H1 (cell line): ENCODE results near the gene ANKRD50. TPM values are rescaled to one million over a fixed set of nuclear protein-coding genes. Genes with fewer than 3 reads are reported as not detected.

Experiments
- CTCF ChIA-PET: fragments of 300-600 bp; sonication (Branson Sonifier 250); formaldehyde crosslinking; loops from one replicate; lab custom pipeline; 2021; ENCODE audit not compliant: partially characterized antibody; lab: Charles Lee
- POLR2A ChIA-PET: fragments of 300-600 bp; sonication (Branson Sonifier 250); formaldehyde crosslinking; loops from one replicate; lab custom pipeline; 2021; ENCODE audit warnings: inconsistent platforms; ENCODE audit not compliant: partially characterized antibody; lab: Charles Lee
- DNase-seq, 2 experiments: peaks; one replicate each; pipeline versions ENCODE4 v3.0.0 to v3.0.0-alpha.2; 2010 to 2022; ENCODE audit warnings: low spot score in 2 of 2, low read depth in 1 of 2, mixed read lengths in 1 of 2
- FAIRE-seq: peaks from 2 replicates; lab custom pipeline; 2011; peaks lifted over from hg19 to GRCh38; lab: Jason Lieb, UNC
- H2AFZ ChIP-seq: 2 replicates; pipeline ENCODE4 v1.8.1; 2012; ENCODE audit warnings: low read length, inconsistent platforms
- H2AK5ac ChIP-seq: 2 replicates; pipeline ENCODE4 v1.6.1; 2013; ENCODE audit warnings: low read depth, low read length
- H2BK120ac ChIP-seq: replicated peaks from 2 replicates; pipeline ENCODE3; 2013; ENCODE audit warnings: low read depth, low read length, inconsistent platforms
- H2BK12ac ChIP-seq: 2 replicates; pipeline ENCODE4 v1.6.1; 2013; ENCODE audit warnings: low read depth, low read length
- H2BK15ac ChIP-seq: 2 replicates; pipeline ENCODE4 v1.6.1; 2013; ENCODE audit warnings: low read length
- H2BK20ac ChIP-seq: 2 replicates; pipeline ENCODE4 v1.6.1; 2013; ENCODE audit warnings: low read length
- H2BK5ac ChIP-seq: 2 replicates; pipeline ENCODE4 v1.6.1; 2013; ENCODE audit warnings: low read depth, low read length
- H3K14ac ChIP-seq: 2 replicates; pipeline ENCODE4 v1.6.1; 2013; ENCODE audit warnings: inconsistent platforms; ENCODE audit not compliant: insufficient read length
- H3K18ac ChIP-seq: 2 replicates; pipeline ENCODE4 v1.6.1; 2013; ENCODE audit warnings: low read length; ENCODE audit errors: extremely low read depth
- H3K23ac ChIP-seq: 2 replicates; pipeline ENCODE4 v1.6.1; 2013; ENCODE audit warnings: inconsistent platforms; ENCODE audit not compliant: insufficient read length
- H3K23me2 ChIP-seq: 2 replicates; pipeline ENCODE4 v1.6.1; 2013; ENCODE audit warnings: low read depth, low read length
- H3K27ac ChIP-seq: 2 replicates; pipeline ENCODE4 v1.6.1; 2011; ENCODE audit warnings: low read depth, low read length, inconsistent platforms
- H3K27me3 ChIP-seq, 4 experiments: replicated peaks in 1 of 4; 1 replicate in 1 of 4; 2 replicates in 3 of 4; pipeline versions ENCODE4 v1.6.1 to v1.8.1; 2011 to 2013; ENCODE audit warnings: low read length in 3 of 4, mild to moderate bottlenecking in 3 of 4, inconsistent platforms in 2 of 4, mixed read lengths in 2 of 4, moderate library complexity in 1 of 4; ENCODE audit not compliant: control insufficient read depth in 3 of 4, insufficient read depth in 3 of 4; ENCODE audit errors: extremely low read depth in 1 of 4
- H3K36me3 ChIP-seq, 4 experiments: 2 replicates each; pipeline versions ENCODE4 v1.6.1 to v1.8.1; 2011 to 2013; ENCODE audit warnings: mild to moderate bottlenecking in 4 of 4, low read length in 3 of 4, moderate library complexity in 2 of 4, control low read depth in 1 of 4, inconsistent platforms in 1 of 4; ENCODE audit not compliant: insufficient read depth in 4 of 4, control insufficient read depth in 2 of 4
- H3K4ac ChIP-seq: replicated peaks from 2 replicates; pipeline ENCODE3; 2013; ENCODE audit warnings: low read length, low read depth, mixed read lengths, inconsistent platforms; ENCODE audit not compliant: insufficient read length
- H3K4me1 ChIP-seq, 4 experiments: replicated peaks in 1 of 4; 1 replicate in 1 of 4; 2 replicates in 3 of 4; pipeline versions ENCODE4 v1.6.1 to v1.8.1; 2011 to 2013; ENCODE audit warnings: low read length in 3 of 4, inconsistent platforms in 2 of 4, mixed read lengths in 1 of 4; ENCODE audit not compliant: insufficient read depth in 4 of 4, control insufficient read depth in 3 of 4
- H3K4me2 ChIP-seq, 2 experiments: 2 replicates each; pipeline versions ENCODE4 v1.6.1 to v1.8.1; 2011 to 2013; ENCODE audit warnings: low read depth in 2 of 2, low read length in 2 of 2, control low read depth in 1 of 2, inconsistent platforms in 1 of 2, mild to moderate bottlenecking in 1 of 2; ENCODE audit not compliant: insufficient read depth in 1 of 2
- H3K4me3 ChIP-seq, 4 experiments: fragments of 200-600, 300-600 bp in 1 of 4; sonication (generic), shearing (Covaris generic), sonication (Bioruptor Twin) in 1 of 4; 2 replicates each; pipeline versions ENCODE4 v1.5.1 to v1.8.1; 2011 to 2016; ENCODE audit warnings: low read length in 4 of 4, low read depth in 3 of 4, control low read depth in 2 of 4, inconsistent platforms in 2 of 4, mild to moderate bottlenecking in 2 of 4, mixed read lengths in 1 of 4, moderate library complexity in 1 of 4; ENCODE audit not compliant: insufficient read depth in 2 of 4; ENCODE audit errors: extremely low read depth in 1 of 4
- H3K56ac ChIP-seq: replicated peaks from 2 replicates; pipeline ENCODE3; 2013; ENCODE audit warnings: low read depth, mild to moderate bottlenecking, mixed read lengths, low read length, inconsistent platforms; ENCODE audit not compliant: insufficient read length
- H3K79me1 ChIP-seq: 2 replicates; pipeline ENCODE4 v1.6.1; 2013; ENCODE audit warnings: low read depth, low read length, control low read depth
- H3K79me2 ChIP-seq, 2 experiments: 2 replicates each; pipeline versions ENCODE4 v1.6.1 to v1.8.1; 2012 to 2013; ENCODE audit warnings: low read length in 2 of 2, mild to moderate bottlenecking in 2 of 2, inconsistent platforms in 1 of 2; ENCODE audit not compliant: insufficient read depth in 2 of 2, control insufficient read depth in 1 of 2
- H3K9ac ChIP-seq, 4 experiments: replicated peaks in 1 of 4; 1 replicate in 1 of 4; 2 replicates in 3 of 4; pipeline versions ENCODE4 v1.6.1 to v1.8.1; 2011 to 2013; ENCODE audit warnings: low read depth in 3 of 4, low read length in 3 of 4, control low read depth in 2 of 4, mild to moderate bottlenecking in 2 of 4, moderate library complexity in 2 of 4, inconsistent platforms in 1 of 4; ENCODE audit errors: extremely low read depth in 1 of 4
- H3K9me3 ChIP-seq, 2 experiments: 2 replicates each; pipeline versions ENCODE4 v1.6.1 to v1.8.1; 2012 to 2013; ENCODE audit warnings: mild to moderate bottlenecking in 2 of 2, moderate library complexity in 2 of 2, control low read depth in 1 of 2, inconsistent platforms in 1 of 2, low read depth in 1 of 2, low read length in 1 of 2, mixed read lengths in 1 of 2; ENCODE audit not compliant: insufficient read depth in 2 of 2
- H4K20me1 ChIP-seq, 2 experiments: replicated peaks in 1 of 2; 2 replicates each; pipeline versions ENCODE3 to v1.8.1; 2011 to 2013; ENCODE audit warnings: inconsistent platforms in 2 of 2, low read length in 2 of 2, mild to moderate bottlenecking in 1 of 2; ENCODE audit not compliant: insufficient read depth in 2 of 2, control insufficient read depth in 1 of 2
- H4K5ac ChIP-seq: 2 replicates; pipeline ENCODE4 v1.6.1; 2013; ENCODE audit warnings: low read length, low read depth, mixed read lengths, inconsistent platforms; ENCODE audit not compliant: insufficient read length
- H4K8ac ChIP-seq: 2 replicates; pipeline ENCODE4 v1.8.0; 2013; ENCODE audit warnings: mild to moderate bottlenecking, moderate library complexity, low read length, inconsistent platforms; ENCODE audit not compliant: insufficient read depth; ENCODE audit errors: extremely low read depth
- H4K91ac ChIP-seq: replicated peaks from 2 replicates; pipeline ENCODE3; 2013; ENCODE audit warnings: low read length, mixed read lengths, inconsistent platforms; ENCODE audit not compliant: insufficient read length
- MAFK ChIP-seq: IDR thresholded peaks from 2 replicates; pipeline ENCODE4 v1.6.1; 2012; ENCODE audit warnings: low read depth, mild to moderate bottlenecking, improper control_type of control experiment, low read length
- SP1 ChIP-seq: IDR thresholded peaks from 2 replicates; pipeline ENCODE4 v1.6.1; 2011; ENCODE audit warnings: low read depth, low read length
- polyA plus RNA-seq, 7 experiments: library from polyadenylated mRNA; depleted of rRNA in 3 of 7; stranded (reverse) in 5 of 7; unstranded in 2 of 7; fragments of >200 nt in 5 of 7; fragments of 200-250 nt in 2 of 7; gene quantifications; 1 replicate in 5 of 7; 2 replicates in 1 of 7; 4 replicates in 1 of 7; pipeline versions ENCODE4 v1.2.1 to v1.2.3, GENCODE V29; 2011 to 2013; ENCODE audit warnings: missing spikeins in 2 of 7, mixed read lengths in 2 of 7
- total RNA-seq: library from RNA; stranded (reverse); fragmentation: NEBNext Ultra II Directional; extraction: Animal tissue kit (Norgen Biotek cat#: 25700); gene quantifications from 2 replicates; pipeline ENCODE4 v1.2.1, GENCODE V29; 2021
- TF ChIP-seq, protein P1 (sequence below): IDR thresholded peaks from 2 replicates; pipeline ENCODE4 v1.6.1; 2011; ENCODE audit warnings: low read depth, mild to moderate bottlenecking, low read length; ENCODE audit not compliant: insufficient read depth
- TF ChIP-seq, protein P2 (sequence below), 3 experiments: IDR thresholded peaks; 1 replicate in 2 of 3; 2 replicates in 1 of 3; pipeline versions ENCODE4 v1.5.1 to v1.6.1; 2011; ENCODE audit warnings: low read length in 3 of 3, mild to moderate bottlenecking in 3 of 3, inconsistent platforms in 2 of 3, low read depth in 1 of 3, moderate library complexity in 1 of 3; ENCODE audit not compliant: insufficient read depth in 1 of 3; ENCODE audit errors: control extremely low read depth in 1 of 3

The ANKRD50 gene
- total and polyA plus RNA-seq, 2 of the 8 experiments (the other 6 are each of a cell fraction or from before 2014, with no cell fraction given), result 8.5 to 25.0 TPM

DNA sequence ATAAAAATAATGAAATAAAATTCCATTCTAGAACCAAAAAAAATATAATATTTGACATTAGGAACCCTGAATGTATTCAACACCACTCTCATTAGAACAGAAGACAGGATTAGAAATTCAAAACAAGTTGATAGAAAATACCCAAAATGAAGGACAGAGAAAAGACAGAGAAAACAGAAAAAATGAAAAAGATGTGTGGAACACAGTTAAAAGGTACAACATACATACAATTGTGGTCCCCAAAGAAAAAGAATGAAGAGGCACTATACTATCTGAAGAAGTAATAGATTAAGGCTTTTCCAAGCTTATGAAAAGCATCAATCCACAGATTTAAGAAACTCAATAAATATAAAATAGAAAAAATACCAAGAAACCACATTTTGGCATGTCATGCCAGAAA lies 16.4 kb downstream of the ANKRD50 start:
- H3K4me1 ChIP-seq, result peaks cover 0 to 6% (median 4%) of the 10 kb centered on the region in 4 experiments; a peak in 4 of 7 replicates
- no peak overlapping the region for H3K4me2 ChIP-seq
- no peaks in the 10 kb centered on the region; a peak in 1 of 4 replicates for H3K9me3 ChIP-seq
- H3K23ac ChIP-seq, result no peak overlapping the region
- FAIRE-seq, result no peak
- POLR2A ChIA-PET, result interaction anchor here (1.3 to 1.5 kb wide), 2 partner anchors 14 to 16 kb away, joined by 3 to 4 read pairs; no protein-coding TSS in a partner anchor
- H3K23me2 ChIP-seq, result no peaks in the 10 kb centered on the region; the same call in 1 of the 2 replicates
- H3K36me3 ChIP-seq, result peaks cover 0 to 31% (median 5%) of the 10 kb centered on the region in 4 experiments; a peak in 7 of 8 replicates
- no peak overlapping the region for H4K91ac ChIP-seq
- peaks cover 4 to 96% of the 10 kb centered on the region in 2 experiments; a peak in 3 of 4 replicates for H3K79me2 ChIP-seq
- no peak overlapping the region for H4K5ac ChIP-seq
- H2AFZ ChIP-seq, result no peak overlapping the region
- H3K4ac ChIP-seq, result no peak overlapping the region
- no peak overlapping the region for H3K9ac ChIP-seq
- H3K18ac ChIP-seq, result no peak overlapping the region
- CTCF ChIA-PET, result interaction anchor here (1.5 kb wide), 1 partner anchor 12 kb away, joined by 4 read pairs; no protein-coding TSS in a partner anchor
- H3K14ac ChIP-seq, result no peak overlapping the region
- H2BK5ac ChIP-seq, result no peak overlapping the region
- no peak overlapping the region for H3K27ac ChIP-seq
- no peak overlapping the region for H3K56ac ChIP-seq
- H2BK120ac ChIP-seq, result no peak overlapping the region
- DNase-seq, result no peak
- H2AK5ac ChIP-seq, result no peak overlapping the region
- no peaks in the 10 kb centered on the region for H3K27me3 ChIP-seq
- H2BK20ac ChIP-seq, result no peak overlapping the region
- peaks cover 0 to 3% of the 10 kb centered on the region in 2 experiments for H4K20me1 ChIP-seq
- no peak overlapping the region for H3K4me3 ChIP-seq
- no peak overlapping the region for H2BK12ac ChIP-seq
- H4K8ac ChIP-seq, result no peak overlapping the region
- TF ChIP-seq MAFK (no peak), SP1 (no peak)
- TF ChIP-seq, protein P1, sequence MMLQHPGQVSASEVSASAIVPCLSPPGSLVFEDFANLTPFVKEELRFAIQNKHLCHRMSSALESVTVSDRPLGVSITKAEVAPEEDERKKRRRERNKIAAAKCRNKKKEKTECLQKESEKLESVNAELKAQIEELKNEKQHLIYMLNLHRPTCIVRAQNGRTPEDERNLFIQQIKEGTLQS, result no peak
- TF ChIP-seq, protein P2, sequence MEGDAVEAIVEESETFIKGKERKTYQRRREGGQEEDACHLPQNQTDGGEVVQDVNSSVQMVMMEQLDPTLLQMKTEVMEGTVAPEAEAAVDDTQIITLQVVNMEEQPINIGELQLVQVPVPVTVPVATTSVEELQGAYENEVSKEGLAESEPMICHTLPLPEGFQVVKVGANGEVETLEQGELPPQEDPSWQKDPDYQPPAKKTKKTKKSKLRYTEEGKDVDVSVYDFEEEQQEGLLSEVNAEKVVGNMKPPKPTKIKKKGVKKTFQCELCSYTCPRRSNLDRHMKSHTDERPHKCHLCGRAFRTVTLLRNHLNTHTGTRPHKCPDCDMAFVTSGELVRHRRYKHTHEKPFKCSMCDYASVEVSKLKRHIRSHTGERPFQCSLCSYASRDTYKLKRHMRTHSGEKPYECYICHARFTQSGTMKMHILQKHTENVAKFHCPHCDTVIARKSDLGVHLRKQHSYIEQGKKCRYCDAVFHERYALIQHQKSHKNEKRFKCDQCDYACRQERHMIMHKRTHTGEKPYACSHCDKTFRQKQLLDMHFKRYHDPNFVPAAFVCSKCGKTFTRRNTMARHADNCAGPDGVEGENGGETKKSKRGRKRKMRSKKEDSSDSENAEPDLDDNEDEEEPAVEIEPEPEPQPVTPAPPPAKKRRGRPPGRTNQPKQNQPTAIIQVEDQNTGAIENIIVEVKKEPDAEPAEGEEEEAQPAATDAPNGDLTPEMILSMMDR (IDR thresholded peaks at IDR 0.05; ENCODE audit: control extremely low read depth in 1 of 3, insufficient read depth in 1 of 3, low read depth in 1 of 3, low read length in 3 of 3), result no peak
- H3K79me1 ChIP-seq, result no peaks in the 10 kb centered on the region; the same call in 1 of the 2 replicates
- no peak overlapping the region for H2BK15ac ChIP-seq
